ENCODE results near the gene CDKAL1.

GRCh38 chr6:20755631-20756030 is 221.4 kb downstream of the CDKAL1 start:
- TF ChIP-seq CTCF (conservative IDR thresholded peaks at IDR 0.05; ENCODE audit: low read depth, low read length) = no peak
- TF ChIP-seq EZH2phosphoT487 (IDR thresholded peaks at IDR 0.05; ENCODE audit: borderline replicate concordance, low read length) = no peak
- TF ChIP-seq EZH2 (IDR thresholded peaks at IDR 0.05; ENCODE audit: low read length, unreplicated experiment) = no peak
